Endothelial cell (in vitro differentiated cells): ENCODE measurements around the gene ICE1. TPM values are rescaled to one million over a fixed set of nuclear protein-coding genes. Genes with fewer than 3 reads are reported as not detected.

Experiments
- DNase-seq: peaks from one replicate; pipeline ENCODE4 v3.0.0; 2021; ENCODE audit warnings: low spot score
- H3K27ac Mint-ChIP-seq: one replicate; pipeline ENCODE4 v1.8.0; 2021; ENCODE audit warnings: mixed read lengths, inconsistent platforms; ENCODE audit not compliant: unreplicated experiment
- H3K27me3 Mint-ChIP-seq: one replicate; pipeline ENCODE4 v1.8.0; 2021; ENCODE audit warnings: mild to moderate bottlenecking, moderate library complexity, mixed read lengths, inconsistent platforms; ENCODE audit not compliant: unreplicated experiment
- H3K36me3 Mint-ChIP-seq: one replicate; pipeline ENCODE4 v1.8.0; 2021; ENCODE audit warnings: mild to moderate bottlenecking, low read depth, mixed read lengths, inconsistent platforms; ENCODE audit not compliant: unreplicated experiment
- H3K4me1 Mint-ChIP-seq: one replicate; pipeline ENCODE4 v1.8.0; 2021; ENCODE audit warnings: mild to moderate bottlenecking, mixed read lengths, inconsistent platforms; ENCODE audit not compliant: unreplicated experiment
- H3K4me3 Mint-ChIP-seq: one replicate; pipeline ENCODE4 v1.8.0; 2021; ENCODE audit warnings: mild to moderate bottlenecking, mixed read lengths, inconsistent platforms; ENCODE audit not compliant: unreplicated experiment
- H3K9me3 Mint-ChIP-seq: one replicate; pipeline ENCODE4 v1.8.0; 2021; ENCODE audit warnings: mixed read lengths, inconsistent platforms; ENCODE audit not compliant: unreplicated experiment
- CTCF ChIP-seq: fragments of 200-600 bp; sonication (generic); IDR thresholded peaks from one replicate; pipeline ENCODE4 v1.5.0; 2021; ENCODE audit warnings: antibody characterized with exemption; ENCODE audit not compliant: unreplicated experiment
- total RNA-seq: library from RNA; stranded (reverse); fragmentation: NEBNext Ultra II Directional; extraction: Animal tissue kit (Norgen Biotek cat#: 25700); gene quantifications from one replicate; pipeline ENCODE4 v1.2.1, GENCODE V29; 2021; ENCODE audit not compliant: unreplicated experiment

The ICE1 gene
- total RNA-seq, 1 donor from 2014 or later, result 34.9 TPM

- H3K27me3 Mint-ChIP-seq, result peaks cover 2% of the 10 kb centered on the region
- no peaks in the 10 kb centered on the region for H3K9me3 Mint-ChIP-seq
- no peak for TF ChIP-seq CTCF
- no peak for DNase-seq
- H3K36me3 Mint-ChIP-seq, result no peaks in the 10 kb centered on the region
- no peak overlapping the region for H3K4me3 Mint-ChIP-seq
- no peak overlapping the region for H3K27ac Mint-ChIP-seq
- H3K4me1 Mint-ChIP-seq, result peaks cover 3% of the 10 kb centered on the region
Observed at GRCh38 chr5:5523066-5523505, 100.6 kb downstream of the ICE1 start.

GRCh38 chr5:5524327-5524726 is 101.8 kb downstream of the ICE1 start:
- H3K4me1 Mint-ChIP-seq, result peaks cover 3% of the 10 kb centered on the region
- no peak for DNase-seq
- peaks cover 2% of the 10 kb centered on the region for H3K27me3 Mint-ChIP-seq
- H3K4me3 Mint-ChIP-seq, result no peak overlapping the region
- no peak for TF ChIP-seq CTCF
- no peaks in the 10 kb centered on the region for H3K9me3 Mint-ChIP-seq
- H3K36me3 Mint-ChIP-seq, result no peaks in the 10 kb centered on the region
- no peak overlapping the region for H3K27ac Mint-ChIP-seq

GRCh38 chr5:5531371-5531770 is 108.9 kb downstream of the ICE1 start:
- TF ChIP-seq CTCF, result no peak
- H3K4me1 Mint-ChIP-seq, result no peaks in the 10 kb centered on the region
- H3K9me3 Mint-ChIP-seq, result no peaks in the 10 kb centered on the region
- DNase-seq, result no peak
- H3K36me3 Mint-ChIP-seq, result no peaks in the 10 kb centered on the region
- H3K27ac Mint-ChIP-seq, result no peak overlapping the region
- no peak overlapping the region for H3K4me3 Mint-ChIP-seq
- H3K27me3 Mint-ChIP-seq, result no peaks in the 10 kb centered on the region

GRCh38 chr5:5532306-5533076 is 110.0 kb downstream of the ICE1 start:
- DNase-seq, result no peak
- no peak for TF ChIP-seq CTCF
- no peak overlapping the region for H3K4me3 Mint-ChIP-seq
- H3K36me3 Mint-ChIP-seq, result no peaks in the 10 kb centered on the region
- H3K4me1 Mint-ChIP-seq, result no peaks in the 10 kb centered on the region
- no peak overlapping the region for H3K27ac Mint-ChIP-seq
- peaks cover 3% of the 10 kb centered on the region for H3K27me3 Mint-ChIP-seq
- H3K9me3 Mint-ChIP-seq, result no peaks in the 10 kb centered on the region

- no peak overlapping the region for H3K4me3 Mint-ChIP-seq
- no peaks in the 10 kb centered on the region for H3K9me3 Mint-ChIP-seq
- H3K27ac Mint-ChIP-seq, result no peak overlapping the region
- no peak for TF ChIP-seq CTCF
- peaks cover 3% of the 10 kb centered on the region for H3K27me3 Mint-ChIP-seq
- DNase-seq, result no peak
- no peaks in the 10 kb centered on the region for H3K36me3 Mint-ChIP-seq
- no peaks in the 10 kb centered on the region for H3K4me1 Mint-ChIP-seq
Observed at GRCh38 chr5:5533927-5534326, 111.5 kb downstream of the ICE1 start.
